AG09309 (cell line): ENCODE results near the gene CIAPIN1.

Experiments used
- DNase-seq: peaks from one replicate; pipeline ENCODE4 v3.0.0-alpha.2; 2010; ENCODE audit warnings: low read depth
- H3K4me3 ChIP-seq: 2 replicates; pipeline ENCODE4 v1.5.1; 2011; ENCODE audit warnings: mild to moderate bottlenecking, low read depth, low read length, moderate library complexity; ENCODE audit not compliant: control insufficient read depth
- CTCF ChIP-seq: IDR thresholded peaks from 2 replicates; pipeline ENCODE4 v1.5.1; 2011; ENCODE audit warnings: mild to moderate bottlenecking, low read depth, low read length, inconsistent platforms; ENCODE audit not compliant: insufficient read depth, control insufficient read depth; ENCODE audit errors: missing control alignments

Gene CIAPIN1

GRCh38 chr16:57434003-57434402 lies 13.2 kb downstream of the CIAPIN1 start:
- no peak overlapping the region for H3K4me3 ChIP-seq
- DNase-seq, result no peak

DNA sequence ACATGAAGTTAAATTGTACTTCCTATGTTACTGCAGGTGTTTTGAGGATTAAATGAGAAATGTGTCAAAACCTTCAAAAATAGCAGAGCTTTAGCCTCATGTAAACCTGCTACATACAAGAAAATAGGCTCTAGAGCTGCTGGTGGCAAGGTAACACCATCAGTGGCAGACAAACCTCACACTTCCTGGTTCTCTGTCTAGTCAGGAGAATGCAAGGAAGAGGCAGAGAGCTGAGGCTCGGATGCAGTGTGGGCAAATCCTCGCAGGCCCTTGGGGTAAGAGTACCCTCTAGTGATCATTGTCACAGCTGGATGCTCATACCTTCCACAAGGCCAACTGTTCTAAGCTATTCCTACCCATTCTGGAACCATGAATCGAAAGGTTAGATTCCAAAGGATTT lies 14.2 kb downstream of the CIAPIN1 start:
- no peak for TF ChIP-seq CTCF
- no peak overlapping the region for H3K4me3 ChIP-seq
- no peak for DNase-seq

More at GRCh38 chr16:57434003-57434402, 13.2 kb downstream of the CIAPIN1 start:
- no peak for TF ChIP-seq CTCF

DNA sequence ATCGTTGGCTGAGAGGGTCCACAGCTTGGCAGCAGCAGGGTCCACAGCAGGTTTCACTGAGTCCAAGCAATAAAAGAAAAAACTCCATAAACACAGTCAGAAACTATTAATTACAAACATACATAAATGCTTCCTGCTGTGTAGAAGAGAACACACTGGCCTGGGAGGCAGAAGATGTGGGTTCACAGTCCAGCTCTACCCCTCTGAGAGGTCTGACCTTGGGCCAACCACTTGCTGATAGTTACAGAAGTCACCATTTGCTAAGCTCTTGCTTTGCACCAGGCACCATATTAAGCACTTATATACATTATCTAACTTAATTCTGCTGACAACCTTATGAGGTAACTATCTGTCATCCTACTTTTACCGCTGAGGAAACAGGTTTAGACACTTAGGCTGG lies 14.7 kb downstream of the CIAPIN1 start:
- DNase-seq, result no peak
- no peak for TF ChIP-seq CTCF

DNA sequence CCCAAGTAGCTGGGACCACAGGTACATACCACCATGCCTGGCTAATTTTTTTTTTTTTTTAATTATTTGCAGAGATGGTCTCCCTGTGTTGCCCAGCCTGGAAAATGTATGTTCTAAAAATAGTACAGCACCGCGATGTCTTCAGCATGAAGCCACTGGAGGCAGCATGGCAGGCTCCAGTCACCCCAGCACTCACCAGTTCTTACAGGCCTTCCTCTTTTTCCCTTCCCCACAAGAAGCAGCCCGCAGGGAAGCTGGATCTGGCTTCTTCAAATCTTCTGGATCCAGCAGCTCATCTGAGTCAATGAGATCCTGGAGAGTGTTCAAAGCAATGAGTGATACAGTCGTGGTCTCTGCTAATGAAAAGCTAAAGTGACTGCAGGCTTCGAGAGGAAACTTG lies 16.2 kb downstream of the CIAPIN1 start:
- no peak for TF ChIP-seq CTCF
- no peak for DNase-seq
- no peak overlapping the region for H3K4me3 ChIP-seq

More for the DNA sequence above, 14.7 kb downstream of the CIAPIN1 start:
- H3K4me3 ChIP-seq, result no peak overlapping the region

GRCh38 chr16:57427824-57428223 lies 19.4 kb downstream of the CIAPIN1 start:
- no peak overlapping the region for H3K4me3 ChIP-seq
- TF ChIP-seq CTCF, result no peak
- DNase-seq, result no peak

DNA sequence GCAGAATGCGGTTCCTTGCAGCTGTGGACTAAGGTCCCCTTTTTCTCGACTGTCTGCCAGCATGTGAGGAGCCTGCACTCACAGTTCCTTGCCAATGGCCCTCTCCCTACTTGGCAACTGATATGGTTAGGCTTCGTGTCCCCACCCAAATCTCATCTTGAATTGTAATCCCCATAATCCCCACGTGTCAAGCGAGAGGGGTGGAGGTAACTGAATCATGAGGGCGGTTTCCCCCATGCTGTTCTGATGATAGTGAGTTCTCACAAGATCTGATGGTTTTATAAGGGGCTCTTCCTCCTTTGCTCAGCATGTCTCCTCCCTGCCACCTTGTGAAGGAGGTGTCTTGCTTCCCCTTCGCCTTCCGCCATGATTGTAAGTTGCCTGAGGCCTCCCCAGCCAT lies 19.9 kb downstream of the CIAPIN1 start:
- H3K4me3 ChIP-seq, result no peak overlapping the region
- TF ChIP-seq CTCF, result no peak
- DNase-seq, result no peak

GRCh38 chr16:57426356-57426755 lies 20.8 kb downstream of the CIAPIN1 start:
- no peak overlapping the region for H3K4me3 ChIP-seq
- no peak for DNase-seq
- TF ChIP-seq CTCF, result no peak
